Ovary (tissue), 3 donors: Measurements from ENCODE around the gene LNPEP.

ENCODE experiments used
- POLR2A ChIP-seq: fragments of 450-650 bp; IDR thresholded peaks from one replicate; pipeline ENCODE4 v1.6.1; 2017; ENCODE audit warnings: antibody characterized with exemption, mild to moderate bottlenecking, moderate library complexity
- TF ChIP-seq, protein P1 (sequence below), 3 donors: fragments of 450-650 bp in 2 of 3; fragments of 200-600 bp in 1 of 3; IDR thresholded peaks; one replicate each; pipeline versions ENCODE4 v1.5.1 to v1.8.0; 2016 to 2022; ENCODE audit warnings: antibody characterized with exemption in 3 of 3, mild to moderate bottlenecking in 1 of 3
- donor health status: DM: no; HTN: no; CAD: no.

DNA sequence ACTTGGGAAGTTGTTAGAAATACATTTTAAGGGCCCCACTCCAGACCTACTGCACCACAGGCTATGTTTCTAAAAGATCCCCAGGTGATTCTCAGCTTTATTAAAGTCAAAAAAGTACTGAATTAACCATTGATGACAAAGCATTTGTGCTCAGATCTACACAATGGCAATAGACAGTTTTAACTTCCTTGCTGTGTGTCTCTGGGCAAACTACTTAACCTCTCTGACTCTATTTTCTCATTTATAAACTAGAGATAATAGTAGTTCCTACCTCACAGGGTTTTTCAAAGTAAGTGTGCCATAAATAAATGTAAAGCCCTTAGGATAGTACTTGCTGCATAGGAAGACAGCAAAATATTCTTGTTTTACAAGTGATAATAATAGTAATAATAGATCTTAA is 140.2 kb downstream of the LNPEP start:
- TF ChIP-seq POLR2A: no peak
- TF ChIP-seq, protein P1, sequence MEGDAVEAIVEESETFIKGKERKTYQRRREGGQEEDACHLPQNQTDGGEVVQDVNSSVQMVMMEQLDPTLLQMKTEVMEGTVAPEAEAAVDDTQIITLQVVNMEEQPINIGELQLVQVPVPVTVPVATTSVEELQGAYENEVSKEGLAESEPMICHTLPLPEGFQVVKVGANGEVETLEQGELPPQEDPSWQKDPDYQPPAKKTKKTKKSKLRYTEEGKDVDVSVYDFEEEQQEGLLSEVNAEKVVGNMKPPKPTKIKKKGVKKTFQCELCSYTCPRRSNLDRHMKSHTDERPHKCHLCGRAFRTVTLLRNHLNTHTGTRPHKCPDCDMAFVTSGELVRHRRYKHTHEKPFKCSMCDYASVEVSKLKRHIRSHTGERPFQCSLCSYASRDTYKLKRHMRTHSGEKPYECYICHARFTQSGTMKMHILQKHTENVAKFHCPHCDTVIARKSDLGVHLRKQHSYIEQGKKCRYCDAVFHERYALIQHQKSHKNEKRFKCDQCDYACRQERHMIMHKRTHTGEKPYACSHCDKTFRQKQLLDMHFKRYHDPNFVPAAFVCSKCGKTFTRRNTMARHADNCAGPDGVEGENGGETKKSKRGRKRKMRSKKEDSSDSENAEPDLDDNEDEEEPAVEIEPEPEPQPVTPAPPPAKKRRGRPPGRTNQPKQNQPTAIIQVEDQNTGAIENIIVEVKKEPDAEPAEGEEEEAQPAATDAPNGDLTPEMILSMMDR (IDR thresholded peaks at IDR 0.05): no peak
